GM18526 (cell line): ENCODE data around the gene PIK3R5.

ENCODE experiments used
- POLR2A ChIP-seq: IDR thresholded peaks from 3 replicates; pipeline ENCODE4 v1.6.1; 2011; ENCODE audit not compliant: insufficient read length; ENCODE audit errors: extremely low read depth

The PIK3R5 gene

DNA sequence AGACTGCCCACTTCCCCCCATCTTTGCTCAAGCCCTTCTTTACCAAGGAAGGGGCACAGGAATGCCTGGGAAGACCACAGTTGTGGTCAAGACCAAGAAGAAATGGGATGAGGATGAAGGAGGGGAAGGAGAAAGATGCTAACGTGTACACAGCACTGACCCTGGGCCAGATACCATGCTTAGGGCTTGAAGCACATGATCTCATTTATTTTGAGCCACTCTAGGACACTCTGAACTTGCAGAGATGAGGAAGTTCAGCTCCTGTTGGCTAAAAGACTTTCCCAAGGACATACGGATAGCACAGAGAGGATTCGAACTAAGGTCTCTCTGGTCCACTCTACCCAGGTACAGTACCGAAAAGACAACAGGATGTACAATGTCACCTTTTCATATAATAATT lies 42.6 kb downstream of the PIK3R5 start:
- TF ChIP-seq POLR2A: no peak

DNA sequence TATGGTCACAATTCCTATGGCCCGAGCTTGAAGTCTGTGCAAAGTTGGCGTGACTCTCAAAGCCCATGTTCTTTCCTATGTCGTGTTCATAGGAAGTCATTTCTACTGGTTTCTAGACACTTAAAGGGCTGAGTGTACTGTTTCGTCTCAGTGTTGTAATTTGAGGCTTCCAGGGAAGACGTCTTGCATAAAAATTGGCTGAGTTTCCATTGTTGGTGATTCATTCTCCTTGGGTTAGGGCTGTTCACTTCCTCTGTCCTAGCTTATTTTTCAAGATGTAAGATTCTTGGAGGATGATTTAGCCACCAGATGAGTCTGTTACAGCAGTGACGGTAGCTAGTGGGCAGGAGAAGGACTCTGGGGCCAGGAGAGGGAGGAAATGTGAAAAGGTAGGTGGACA lies 43.1 kb downstream of the PIK3R5 start:
- TF ChIP-seq POLR2A: no peak

DNA sequence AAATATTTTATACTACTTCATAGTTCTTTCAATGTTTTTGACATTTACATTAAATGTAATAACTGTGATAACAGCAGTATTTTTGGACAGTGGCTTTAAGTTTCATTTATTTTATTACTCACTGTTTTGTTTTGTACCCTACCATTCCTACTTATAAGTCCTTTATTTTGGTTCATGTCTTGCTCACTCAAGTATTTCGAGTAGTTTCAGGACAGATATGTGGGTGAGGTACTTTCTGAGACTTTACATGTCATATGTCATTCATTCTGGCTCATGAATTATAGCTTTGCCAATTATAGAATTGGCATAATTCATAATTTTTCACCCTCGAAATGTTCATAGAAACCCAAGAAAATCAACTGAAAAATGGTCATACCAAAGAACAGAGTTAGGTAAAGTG lies 44.4 kb downstream of the PIK3R5 start:
- no peak for TF ChIP-seq POLR2A

DNA sequence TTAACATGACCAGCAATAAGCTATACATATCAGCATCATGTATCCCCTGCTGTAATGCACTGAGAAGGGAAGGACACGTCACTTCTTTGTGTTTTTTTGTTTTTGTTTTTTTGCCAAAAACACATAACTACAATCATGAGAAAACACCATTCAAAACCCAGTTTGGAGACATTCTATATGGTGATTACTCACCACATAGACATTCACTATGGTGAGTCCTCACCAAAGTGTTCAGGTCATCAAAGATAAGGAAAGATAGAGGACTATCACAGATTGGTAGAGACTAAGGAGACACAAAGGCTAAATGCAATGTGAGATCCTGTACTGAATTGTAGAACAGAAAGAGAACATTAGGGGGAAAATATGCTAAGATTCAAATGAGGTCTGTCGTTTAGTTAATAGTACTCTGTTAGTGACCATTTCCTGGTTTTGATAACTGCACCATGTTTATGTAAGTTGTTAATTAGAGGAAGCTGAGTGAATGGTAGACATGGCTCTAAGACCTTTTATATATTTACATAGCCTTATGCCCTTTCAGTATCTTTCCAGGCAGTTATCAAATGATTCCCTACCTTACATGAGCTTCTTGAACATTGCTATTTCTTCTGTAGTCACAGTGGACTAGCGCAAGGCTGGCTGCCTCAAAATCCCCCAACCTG lies 46.6 kb downstream of the PIK3R5 start:
- TF ChIP-seq POLR2A: no peak

DNA sequence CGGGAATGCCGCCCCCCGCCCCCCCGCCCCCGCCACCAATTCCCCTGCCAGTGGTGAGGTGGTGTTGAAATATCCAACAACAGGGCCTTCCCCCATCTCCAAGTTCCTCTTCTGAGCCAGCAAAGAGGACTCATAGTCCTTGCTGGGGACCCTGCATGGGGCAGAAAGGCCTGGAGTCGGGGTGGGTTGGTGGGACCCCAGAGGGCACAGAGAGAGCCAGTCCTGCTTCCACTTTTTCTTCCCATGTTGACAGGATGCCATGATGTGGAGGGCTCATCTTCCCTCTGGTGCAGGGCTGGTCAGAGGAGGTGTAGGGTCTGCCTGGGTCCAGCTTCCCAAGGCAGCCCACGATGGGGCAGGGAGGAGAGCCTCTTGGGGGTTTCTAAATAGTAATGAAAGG lies 49.0 kb downstream of the PIK3R5 start:
- TF ChIP-seq POLR2A: no peak

DNA sequence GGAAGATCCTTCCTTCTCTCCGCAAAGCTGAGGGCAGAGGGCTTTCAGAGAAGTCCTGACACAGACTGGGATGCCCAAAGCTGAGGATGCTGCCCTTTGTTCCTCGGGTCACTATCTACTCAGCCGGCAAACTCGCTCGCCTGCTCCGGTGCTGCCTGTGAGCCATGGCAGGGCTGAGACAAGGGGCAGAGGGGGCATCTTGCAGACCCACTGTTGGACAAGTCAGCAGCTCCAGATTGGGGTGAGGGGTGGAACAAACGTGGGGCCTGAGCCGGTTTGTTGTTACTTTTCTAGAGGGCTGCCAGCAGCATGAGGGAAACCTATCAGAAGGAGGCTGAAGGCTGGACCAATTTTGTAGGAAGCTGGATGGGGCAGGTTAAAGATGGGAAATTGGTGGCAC lies 51.0 kb downstream of the PIK3R5 start:
- TF ChIP-seq POLR2A: no peak

DNA sequence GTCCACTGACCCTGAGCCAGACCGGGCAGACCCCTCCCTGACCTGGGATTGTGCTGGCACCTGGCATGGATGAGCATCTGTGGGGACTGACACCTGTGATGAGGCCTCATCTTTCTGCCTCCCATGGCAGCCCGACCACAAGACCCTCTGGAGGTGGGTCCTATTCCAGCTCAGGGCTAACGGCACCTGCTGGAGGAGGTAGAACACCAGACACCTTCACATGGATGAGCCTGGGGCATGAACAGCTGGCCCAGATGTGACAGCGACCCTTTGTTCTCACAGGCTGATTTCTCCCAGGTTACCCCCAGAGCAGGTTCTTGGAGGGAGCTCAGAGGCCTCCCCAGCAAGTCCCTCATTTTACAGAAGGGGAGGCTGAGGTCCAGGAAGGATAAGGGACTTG lies 51.6 kb downstream of the PIK3R5 start:
- no peak for TF ChIP-seq POLR2A

DNA sequence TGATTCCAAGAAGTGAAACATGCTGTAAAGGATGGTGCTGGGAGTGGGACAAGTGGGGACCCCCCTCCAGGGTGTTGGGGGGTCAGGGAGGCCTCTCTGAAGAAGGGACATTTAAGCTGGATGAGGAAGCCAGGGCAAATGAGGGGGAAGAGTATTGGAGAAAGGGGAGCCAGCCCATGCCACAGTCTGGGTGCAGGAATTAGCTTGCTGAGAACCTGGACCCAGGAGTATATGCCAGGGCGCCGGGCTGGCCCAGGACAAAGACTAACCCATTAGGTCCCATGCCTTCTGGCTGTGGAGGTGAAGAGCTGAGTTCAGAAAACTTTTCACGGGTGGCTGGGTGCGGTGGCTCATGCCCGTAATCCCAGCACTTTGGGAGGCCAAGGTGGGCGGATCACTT lies 52.4 kb downstream of the PIK3R5 start:
- TF ChIP-seq POLR2A: no peak

DNA sequence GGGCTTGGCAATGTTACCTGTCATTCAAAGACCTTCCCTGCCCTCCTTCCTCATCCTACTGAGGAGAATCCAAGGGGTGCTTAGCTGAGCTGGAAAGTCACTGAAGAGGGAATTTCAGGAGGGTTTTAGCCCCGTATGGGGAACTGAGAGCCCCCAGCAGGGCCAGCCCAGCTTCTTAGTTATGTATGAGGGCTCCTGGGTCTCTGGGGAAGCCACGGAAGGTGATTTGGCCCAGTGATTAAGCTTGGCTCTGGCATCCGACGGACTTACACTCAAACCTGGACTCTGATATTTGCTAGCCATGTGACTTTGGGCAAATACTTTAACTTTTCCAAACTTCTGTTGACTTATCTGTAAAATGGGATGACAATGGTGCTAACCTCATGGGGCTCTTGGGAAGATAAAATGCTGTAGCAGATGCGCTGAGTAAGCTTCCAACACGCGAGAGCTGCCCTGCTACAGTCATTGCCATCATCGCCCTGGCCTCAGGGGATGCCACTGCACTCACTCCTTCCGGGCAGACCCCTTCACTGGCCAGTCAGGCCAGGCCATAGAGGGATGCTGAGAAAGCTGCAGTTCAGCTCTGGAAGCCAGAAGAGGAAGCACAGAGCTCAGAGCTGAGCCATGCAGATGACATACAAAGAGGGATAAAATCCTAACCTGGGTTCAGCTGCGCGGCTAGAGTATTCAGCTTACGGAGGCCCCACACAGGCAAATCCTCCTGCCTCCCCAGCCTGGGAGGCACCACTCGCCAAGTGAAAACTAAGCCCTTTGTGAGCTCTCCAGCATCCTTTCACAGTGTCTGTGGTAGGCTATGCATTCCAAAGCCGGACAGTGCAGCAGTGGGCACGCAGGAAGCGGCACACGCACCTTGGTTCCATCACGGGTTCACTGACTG lies 53.2 kb downstream of the PIK3R5 start:
- no peak for TF ChIP-seq POLR2A

DNA sequence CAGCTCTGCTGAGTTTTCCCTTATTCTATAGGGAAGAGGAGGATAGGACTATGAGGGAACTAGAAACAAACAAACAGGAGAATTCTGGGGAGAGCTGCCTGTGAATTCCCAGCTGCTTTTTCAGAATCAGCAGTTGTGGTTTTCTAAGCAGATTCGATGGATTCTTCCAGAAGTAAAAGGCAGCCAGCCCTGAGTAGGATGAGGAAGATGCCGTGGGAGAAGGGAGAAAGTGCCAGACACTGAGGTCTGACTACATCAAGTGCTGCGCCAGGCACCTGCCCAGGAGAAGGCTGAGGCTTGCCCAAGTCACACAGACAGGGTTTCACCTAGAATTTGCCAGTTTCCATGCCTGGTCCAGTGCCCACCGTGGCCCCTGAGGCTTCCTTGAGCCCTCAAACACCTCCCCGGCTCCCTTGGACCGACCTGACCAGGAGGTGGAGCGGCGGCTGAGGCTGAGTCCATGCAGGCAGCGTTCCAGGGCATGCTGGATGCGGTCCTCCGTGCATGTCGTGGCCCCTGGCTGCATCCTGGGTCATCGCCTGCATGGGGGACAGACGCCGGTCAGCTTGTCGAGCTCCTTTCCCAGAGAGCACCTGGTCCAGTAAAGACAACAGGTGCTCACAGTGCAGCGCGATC lies 54.4 kb downstream of the PIK3R5 start:
- no peak for TF ChIP-seq POLR2A

DNA sequence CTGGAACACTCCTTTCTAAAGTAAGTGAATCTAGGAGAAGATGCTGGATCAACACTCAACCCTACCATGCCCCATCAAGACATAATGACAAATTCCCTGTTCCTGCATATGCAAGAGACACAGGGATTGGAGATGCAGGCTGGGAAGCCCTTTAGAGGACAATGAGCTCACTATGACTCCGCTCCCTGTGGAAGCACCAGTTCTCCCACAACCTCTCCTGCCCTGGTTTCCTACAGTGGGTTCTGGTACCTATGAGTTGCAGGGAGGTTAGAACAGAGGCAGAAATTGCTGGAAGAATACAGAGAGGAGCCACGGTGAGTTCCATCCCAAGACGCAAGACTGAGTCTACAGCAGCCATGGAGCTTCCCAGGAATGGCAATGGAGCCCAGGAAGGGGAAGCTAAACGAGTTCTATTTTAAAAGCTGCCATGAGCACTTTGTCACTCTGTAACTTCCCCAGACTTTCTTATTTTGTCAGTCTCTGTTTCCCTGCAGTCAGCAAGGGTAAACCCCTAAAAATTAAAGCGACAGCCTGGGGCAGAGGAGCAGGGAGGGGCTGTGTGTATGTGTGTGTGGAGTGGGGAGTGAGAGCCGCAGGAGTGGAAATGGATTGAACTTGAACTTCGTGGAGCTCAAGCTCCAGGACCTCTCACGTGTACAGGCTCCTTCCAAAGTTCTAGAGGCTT lies 55.8 kb downstream of the PIK3R5 start:
- TF ChIP-seq POLR2A: no peak

DNA sequence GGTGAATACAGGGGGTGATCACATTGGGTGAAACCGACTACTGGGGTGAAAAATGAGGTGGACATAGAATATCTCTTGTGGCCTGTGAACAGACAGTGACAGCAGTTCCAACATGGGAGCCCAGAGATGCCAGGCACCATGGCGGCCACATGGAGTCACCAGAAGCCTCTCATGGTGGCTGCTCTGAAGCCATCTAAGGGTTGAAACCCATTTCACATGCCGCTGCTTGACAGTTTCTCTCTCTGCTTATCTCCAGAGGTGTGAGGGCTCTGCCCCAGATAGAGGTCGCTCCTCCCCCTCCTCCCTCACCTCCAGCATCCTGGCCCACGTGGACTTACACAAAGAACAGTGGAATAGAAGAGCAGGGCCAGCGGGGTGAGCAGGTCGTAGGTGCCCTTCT lies 60.2 kb downstream of the PIK3R5 start:
- no peak for TF ChIP-seq POLR2A

DNA sequence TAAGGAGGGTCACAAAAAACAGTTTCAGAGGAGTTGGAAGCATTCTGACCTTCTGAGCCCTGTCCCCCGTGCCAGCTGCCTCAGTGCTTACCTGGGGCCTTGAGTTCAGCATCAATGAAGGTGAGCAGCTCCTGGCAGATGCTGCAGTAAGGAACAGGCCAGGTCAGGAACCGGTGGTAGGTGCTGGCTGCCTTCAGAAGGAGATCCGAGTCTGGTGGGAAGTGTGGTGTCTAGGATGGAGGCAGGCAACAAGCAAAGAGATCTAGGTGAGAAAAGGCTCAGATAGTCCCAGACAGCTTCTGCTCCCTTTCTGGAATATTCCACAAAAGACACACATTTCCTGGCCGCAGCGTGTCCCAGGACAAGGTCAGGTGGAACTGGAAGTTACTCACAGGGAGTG lies 60.8 kb downstream of the PIK3R5 start:
- TF ChIP-seq POLR2A: no peak

DNA sequence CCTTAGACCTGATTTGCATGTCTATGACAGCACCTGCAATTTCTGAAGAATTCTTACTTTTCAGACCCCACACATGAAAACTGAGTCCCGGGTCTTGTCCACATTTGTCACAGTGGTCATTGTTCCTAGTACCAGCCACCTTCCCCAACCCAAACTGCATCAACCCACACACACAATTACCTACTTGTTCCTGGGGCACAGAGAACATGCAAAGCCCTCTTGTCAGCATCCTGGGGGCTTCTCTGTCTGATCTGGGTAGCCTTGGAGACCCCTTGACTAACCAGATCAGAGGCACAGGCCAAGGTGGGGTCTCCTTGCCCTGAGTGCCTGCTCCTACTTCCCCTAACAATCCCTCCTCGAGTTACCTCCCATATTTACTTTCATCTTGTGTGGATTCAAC lies 61.3 kb downstream of the PIK3R5 start:
- TF ChIP-seq POLR2A: no peak
